Liver (tissue), 9 donors: Measurements from ENCODE around the gene USP16. TPM values are rescaled to one million over a fixed set of nuclear protein-coding genes. Genes with fewer than 3 reads are reported as not detected.

Source experiments
- DNase-seq: peaks from one replicate; pipeline ENCODE4 v3.0.0-alpha.2; 2017; ENCODE audit warnings: low spot score
- H3K27ac ChIP-seq, 2 donors: one replicate each; pipeline ENCODE4 v1.7.0; 2013; ENCODE audit warnings: inconsistent platforms in 2 of 2, low read length in 2 of 2, control low read depth in 1 of 2, low read depth in 1 of 2, mild to moderate bottlenecking in 1 of 2
- H3K27me3 ChIP-seq, 4 donors: one replicate each; pipeline versions ENCODE4 v1.6.1 to v1.7.0; 2013; ENCODE audit warnings: low read length in 3 of 4, inconsistent platforms in 1 of 4, mild to moderate bottlenecking in 1 of 4, moderate library complexity in 1 of 4; ENCODE audit not compliant: control insufficient read depth in 4 of 4, insufficient read depth in 4 of 4
- H3K36me3 ChIP-seq, 4 donors: one replicate each; pipeline versions ENCODE4 v1.6.1 to v1.7.0; 2013; ENCODE audit warnings: low read length in 3 of 4, mild to moderate bottlenecking in 3 of 4, low read depth in 1 of 4, moderate library complexity in 1 of 4; ENCODE audit not compliant: control insufficient read depth in 4 of 4, insufficient read depth in 3 of 4
- H3K4me1 ChIP-seq, 4 donors: one replicate each; pipeline versions ENCODE4 v1.6.1 to v1.7.0; 2013; ENCODE audit warnings: low read length in 3 of 4, mild to moderate bottlenecking in 3 of 4, moderate library complexity in 1 of 4; ENCODE audit not compliant: control insufficient read depth in 4 of 4, insufficient read depth in 4 of 4
- H3K4me3 ChIP-seq, 3 donors: one replicate each; pipeline versions ENCODE4 v1.6.1 to v1.7.0; 2013; ENCODE audit warnings: low read length in 3 of 3, control low read depth in 1 of 3, low read depth in 1 of 3, mild to moderate bottlenecking in 1 of 3
- H3K9ac ChIP-seq, 2 donors: one replicate each; pipeline ENCODE4 v1.7.0; 2013; ENCODE audit warnings: low read length in 2 of 2, mild to moderate bottlenecking in 2 of 2, moderate library complexity in 2 of 2, control low read depth in 1 of 2, low read depth in 1 of 2
- H3K9me3 ChIP-seq, 4 donors: one replicate each; pipeline versions ENCODE4 v1.6.1 to v1.7.0; 2013; ENCODE audit warnings: low read length in 3 of 4; ENCODE audit not compliant: control insufficient read depth in 4 of 4
- ATF3 ChIP-seq: IDR thresholded peaks from 2 replicates; pipeline ENCODE4 v1.6.1; 2016; ENCODE audit warnings: antibody characterized with exemption
- CTCF ChIP-seq: fragments of 150-350 bp; IDR thresholded peaks from 2 replicates; pipeline ENCODE4 v1.5.1; 2017; ENCODE audit warnings: improper control_type of control experiment, low read depth, low read length; ENCODE audit not compliant: missing input control
- EGR1 ChIP-seq, 2 donors: IDR thresholded peaks; 2 replicates each; pipeline ENCODE4 v1.6.1; 2016 to 2018; ENCODE audit warnings: antibody characterized with exemption in 2 of 2, low read depth in 2 of 2
- GABPA ChIP-seq, 2 donors: IDR thresholded peaks in 1 of 2; conservative IDR thresholded peaks in 1 of 2; 2 replicates each; pipeline ENCODE4 v1.6.1; 2016; ENCODE audit warnings: antibody characterized with exemption in 2 of 2, mild to moderate bottlenecking in 1 of 2, moderate library complexity in 1 of 2
- HNF4A ChIP-seq, 2 donors: conservative IDR thresholded peaks; 2 replicates each; pipeline ENCODE4 v1.6.1; 2016; ENCODE audit warnings: antibody characterized with exemption in 2 of 2, mild to moderate bottlenecking in 2 of 2
- HNF4G ChIP-seq: IDR thresholded peaks from 2 replicates; pipeline ENCODE4 v1.6.1; 2016; ENCODE audit warnings: antibody characterized with exemption
- JUND ChIP-seq, 2 donors: IDR thresholded peaks; 2 replicates each; pipeline ENCODE4 v1.6.1; 2016; ENCODE audit warnings: antibody characterized with exemption in 2 of 2
- RAD21 ChIP-seq, 2 donors: IDR thresholded peaks; 2 replicates each; pipeline ENCODE4 v1.6.1; 2016; ENCODE audit warnings: antibody characterized with exemption in 2 of 2, mild to moderate bottlenecking in 2 of 2
- REST ChIP-seq: IDR thresholded peaks from 2 replicates; pipeline ENCODE4 v1.6.1; 2016; ENCODE audit warnings: antibody characterized with exemption, mild to moderate bottlenecking
- RXRA ChIP-seq, 2 donors: IDR thresholded peaks; 2 replicates each; pipeline ENCODE4 v1.6.1; 2017 to 2018; ENCODE audit warnings: antibody characterized with exemption in 2 of 2, mild to moderate bottlenecking in 1 of 2
- SP1 ChIP-seq: IDR thresholded peaks from 2 replicates; pipeline ENCODE4 v1.6.1; 2018; ENCODE audit warnings: antibody characterized with exemption, mild to moderate bottlenecking
- YY1 ChIP-seq: IDR thresholded peaks from 2 replicates; pipeline ENCODE4 v1.6.1; 2016; ENCODE audit warnings: antibody characterized with exemption, mild to moderate bottlenecking
- ZBTB33 ChIP-seq: IDR thresholded peaks from 2 replicates; pipeline ENCODE4 v1.6.1; 2016; ENCODE audit warnings: antibody characterized with exemption
- WGBS: extraction: QIAGEN DNeasy Blood & Tissue Kit; methylation state at CpG from one replicate; pipeline ENCODE4 v1.1.7; 2013; 5-methylcytosine and 5-hydroxymethylcytosine counted together
- polyA plus RNA-seq, 2 donors: library from polyadenylated mRNA; stranded (reverse) in 1 of 2; unstranded in 1 of 2; fragments of 200-250 nt in 1 of 2; fragments of >200 nt in 1 of 2; fragmentation: Nextera tagmentation in 1 of 2; extraction: Ambion mirVana in 1 of 2; gene quantifications; one replicate each; pipeline versions ENCODE4 v1.2.1 to v1.2.3, GENCODE V29; 2013 to 2015
- total RNA-seq, 2 donors: library from RNA; depleted of rRNA; stranded (reverse); fragments of >200 nt; gene quantifications; one replicate each; pipeline ENCODE4 v1.2.3, GENCODE V29; 2014
- donor health status: healthy.
- donor health status: healthy.
- donor health status: healthy.
- donor health status: healthy.
- donor health status: healthy.

Gene USP16
- total and polyA plus RNA-seq, 4 donors: 13.3 to 45.3 (median 18.1) TPM

GRCh38 chr21:28979092-28979491, 45.4 kb upstream of the USP16 start:
- no peak for DNase-seq
- 100% methylated on average over 1 of the region's 1 CpG for WGBS
- no peak overlapping the region for H3K9ac ChIP-seq
- H3K4me3 ChIP-seq: no peak overlapping the region
- H3K36me3 ChIP-seq: peaks cover 7 to 57% (median 41%) of the 10 kb centered on the region in 4 donors
- no peaks in the 10 kb centered on the region for H3K27me3 ChIP-seq
- no peak for TF ChIP-seq CTCF
- TF ChIP-seq RAD21 (IDR thresholded peaks at IDR 0.05): no peak
- TF ChIP-seq REST: no peak
- TF ChIP-seq EGR1 (IDR thresholded peaks at IDR 0.05; ENCODE audit: low read depth in 2 of 2): no peak
- no peaks in the 10 kb centered on the region for H3K4me1 ChIP-seq
- no peaks in the 10 kb centered on the region for H3K9me3 ChIP-seq
- no peak overlapping the region for H3K27ac ChIP-seq

GRCh38 chr21:28982637-28983036, 41.8 kb upstream of the USP16 start:
- Histone ChIP-seq H3K4me3 (no peak overlapping the region), H3K36me3 (peaks cover 4 to 48% (median 34%) of the 10 kb centered on the region in 4 donors), H3K27me3 (no peaks in the 10 kb centered on the region), H3K9me3 (no peaks in the 10 kb centered on the region), H3K9ac (no peak overlapping the region), H3K27ac (no peak overlapping the region), H3K4me1 (peaks cover 0 to 7% (median 2%) of the 10 kb centered on the region in 4 donors)
- TF ChIP-seq ZBTB33: no peak
- no peak for TF ChIP-seq RXRA (IDR thresholded peaks at IDR 0.05)
- no peak for TF ChIP-seq ATF3
- TF ChIP-seq SP1: no peak
- TF ChIP-seq RAD21 (IDR thresholded peaks at IDR 0.05): no peak
- TF ChIP-seq EGR1 (IDR thresholded peaks at IDR 0.05; ENCODE audit: low read depth in 2 of 2): no peak
- no peak for TF ChIP-seq JUND (IDR thresholded peaks at IDR 0.05)
- WGBS: 85% methylated on average over 1 of the region's 1 CpG
- no peak for DNase-seq

- WGBS: 44% methylated on average over 4 of the region's 4 CpGs
- Histone ChIP-seq H3K27ac (no peak overlapping the region), H3K9me3 (no peaks in the 10 kb centered on the region), H3K36me3 (peaks cover 3 to 29% (median 24%) of the 10 kb centered on the region in 4 donors), H3K9ac (no peak overlapping the region), H3K4me1 (peaks cover 1 to 17% (median 13%) of the 10 kb centered on the region in 4 donors), H3K27me3 (no peaks in the 10 kb centered on the region), H3K4me3 (no peak overlapping the region)
- DNase-seq: no peak
- TF ChIP-seq CTCF (no peak), HNF4G (no peak), JUND (IDR thresholded peaks at IDR 0.05) (no peak), HNF4A (conservative IDR thresholded peaks at IDR 0.05) (no peak), SP1 (no peak), EGR1 (IDR thresholded peaks at IDR 0.05; ENCODE audit: low read depth in 2 of 2) (no peak), YY1 (no peak), GABPA (IDR thresholded peaks at IDR 0.05 in 1 of 2, conservative IDR thresholded peaks at IDR 0.05 in 1 of 2) (no peak)
Observed at GRCh38 chr21:28986677-28987076, 37.8 kb upstream of the USP16 start.
